Mucosa of stomach (tissue), 1 donor: Measurements from ENCODE around the gene LSM14A.

Source experiments
- H3K27me3 ChIP-seq: one replicate; pipeline ENCODE4 v1.7.0; 2013; ENCODE audit warnings: mild to moderate bottlenecking, low read length; ENCODE audit not compliant: control insufficient read depth, insufficient read depth
- H3K36me3 ChIP-seq: one replicate; pipeline ENCODE4 v1.7.0; 2013; ENCODE audit warnings: low read length; ENCODE audit not compliant: control insufficient read depth, insufficient read depth
- H3K4me1 ChIP-seq: one replicate; pipeline ENCODE4 v1.7.0; 2013; ENCODE audit warnings: mild to moderate bottlenecking, low read length; ENCODE audit not compliant: control insufficient read depth, insufficient read depth
- H3K4me3 ChIP-seq: one replicate; pipeline ENCODE4 v1.7.0; 2013; ENCODE audit warnings: low read length
- H3K9ac ChIP-seq: one replicate; pipeline ENCODE4 v1.7.0; 2013; ENCODE audit warnings: mild to moderate bottlenecking, low read length, moderate library complexity
- H3K9me3 ChIP-seq: one replicate; pipeline ENCODE4 v1.7.0; 2013; ENCODE audit warnings: mild to moderate bottlenecking, low read length, moderate library complexity; ENCODE audit not compliant: control insufficient read depth
- donor health status: Pancreatic carcinoma.

The LSM14A gene

DNA sequence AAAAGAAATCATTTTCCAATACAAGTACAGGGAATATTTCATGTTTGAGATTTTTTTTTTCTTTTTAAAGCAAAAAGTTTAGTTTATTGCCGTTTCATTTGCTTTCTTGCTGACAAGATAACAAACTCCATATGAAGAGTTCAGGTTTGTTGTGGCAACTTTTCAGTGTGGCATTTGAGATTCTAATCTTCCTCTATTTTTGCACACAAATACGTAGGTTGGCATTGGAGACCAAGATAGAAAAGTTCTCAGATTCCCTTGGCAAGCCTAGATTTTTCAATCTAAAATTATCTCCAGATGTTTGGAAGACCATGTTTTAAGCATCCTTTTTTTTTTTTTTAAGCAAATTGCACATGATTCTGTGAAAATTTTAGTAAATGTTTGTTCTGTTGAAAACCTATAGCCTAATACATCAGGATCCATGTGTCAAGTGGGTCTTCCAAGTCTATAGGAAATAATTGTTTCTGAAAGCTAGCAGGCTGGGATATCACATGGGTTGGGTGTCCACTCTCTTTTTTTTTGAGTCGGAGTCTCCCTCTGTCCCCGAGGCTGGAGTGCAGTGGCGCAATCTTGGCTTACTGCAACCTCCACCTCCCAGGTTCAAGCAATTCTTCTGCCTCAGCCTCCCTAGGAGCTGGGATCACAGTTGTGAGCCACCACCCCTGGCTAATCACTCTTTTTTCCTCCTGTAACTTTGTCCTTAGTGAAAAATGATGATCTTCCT lies 84.7 kb downstream of the LSM14A start:
- Histone ChIP-seq H3K9ac (no peak overlapping the region), H3K9me3 (no peaks in the 10 kb centered on the region), H3K4me1 (peaks cover 4% of the 10 kb centered on the region), H3K4me3 (no peak overlapping the region), H3K27me3 (no peaks in the 10 kb centered on the region), H3K36me3 (no peaks in the 10 kb centered on the region)

DNA sequence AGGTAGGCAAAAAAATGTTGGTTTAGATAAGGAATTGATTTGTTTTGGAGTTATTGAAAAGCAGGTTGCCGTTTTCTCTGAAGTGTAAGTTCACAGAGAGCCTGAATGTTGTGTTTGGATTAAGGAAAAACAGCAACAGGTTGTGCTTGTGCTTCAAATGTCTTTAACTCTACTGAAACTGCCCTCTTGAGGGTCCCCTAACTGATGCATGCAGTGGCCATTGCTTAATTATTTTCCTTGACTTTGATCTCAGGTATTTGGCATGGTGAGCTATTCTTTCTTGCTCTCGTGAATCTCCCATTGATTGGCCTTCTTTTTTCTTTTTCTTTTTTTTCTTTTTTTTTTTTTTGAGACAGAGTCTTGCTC lies 85.2 kb downstream of the LSM14A start:
- Histone ChIP-seq H3K9me3 (no peaks in the 10 kb centered on the region), H3K36me3 (no peaks in the 10 kb centered on the region), H3K9ac (peak overlapping the region; percentile 6), H3K4me1 (peaks cover 4% of the 10 kb centered on the region), H3K27me3 (no peaks in the 10 kb centered on the region), H3K4me3 (no peak overlapping the region)

DNA sequence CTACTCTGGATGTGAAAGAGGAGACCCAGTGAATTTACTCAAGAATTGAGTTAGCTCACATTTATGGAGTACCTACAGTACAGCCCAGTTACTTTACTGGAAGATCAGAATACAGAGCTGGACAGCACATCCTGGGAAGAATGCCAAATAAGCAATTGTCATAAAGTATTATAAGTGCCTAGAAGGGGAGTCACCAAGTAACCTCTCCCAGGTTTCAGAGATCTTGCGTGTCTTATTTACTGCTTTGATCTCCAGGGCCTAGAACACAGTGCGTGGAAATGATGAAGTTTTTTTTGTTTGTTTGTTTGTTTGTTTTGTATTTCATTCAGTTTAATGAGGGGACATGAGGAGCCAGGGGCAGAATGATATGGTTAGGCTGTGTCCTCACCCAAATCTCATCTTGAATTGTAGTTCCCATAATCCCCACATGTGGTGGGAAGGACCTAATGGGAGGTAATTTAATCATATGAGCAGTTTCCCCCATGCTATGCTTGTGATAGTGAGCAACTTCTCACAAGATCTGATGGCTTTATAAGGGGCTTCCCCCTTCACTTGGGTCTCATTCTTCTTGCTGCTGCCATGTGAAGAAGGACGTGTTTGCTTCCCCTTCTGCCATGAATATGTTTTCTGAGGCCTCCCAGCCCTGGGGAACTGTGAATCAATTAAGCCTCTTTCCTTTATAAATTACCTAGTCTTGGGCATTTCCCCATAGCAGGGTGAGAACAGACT lies 87.2 kb downstream of the LSM14A start:
- H3K27me3 ChIP-seq: no peaks in the 10 kb centered on the region
- H3K36me3 ChIP-seq: no peaks in the 10 kb centered on the region
- H3K9me3 ChIP-seq: no peaks in the 10 kb centered on the region
- H3K9ac ChIP-seq: no peak overlapping the region
- peaks cover 4% of the 10 kb centered on the region for H3K4me1 ChIP-seq
- no peak overlapping the region for H3K4me3 ChIP-seq

DNA sequence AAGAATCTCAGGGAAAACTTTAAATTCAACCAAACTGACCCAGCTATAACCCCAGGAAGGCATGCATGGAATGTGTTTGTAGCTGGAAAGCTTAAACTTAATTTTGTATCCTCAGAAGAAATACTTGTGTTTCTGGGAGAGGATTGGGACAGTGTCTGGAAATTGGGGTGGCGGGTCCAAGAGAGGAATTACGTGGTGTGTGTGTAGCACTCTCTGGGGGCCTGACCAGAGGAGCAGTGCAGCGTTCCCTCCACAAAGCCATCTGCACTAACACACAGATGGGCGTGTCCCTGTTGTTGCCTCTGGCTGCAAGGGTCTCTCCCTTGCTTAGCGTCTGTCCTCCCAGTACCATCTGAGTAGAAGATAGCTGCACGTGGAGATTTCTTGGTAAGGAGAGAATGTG lies 88.5 kb downstream of the LSM14A start:
- H3K9me3 ChIP-seq: no peaks in the 10 kb centered on the region
- peaks cover 1% of the 10 kb centered on the region for H3K4me1 ChIP-seq
- no peaks in the 10 kb centered on the region for H3K27me3 ChIP-seq
- no peak overlapping the region for H3K4me3 ChIP-seq
- no peak overlapping the region for H3K9ac ChIP-seq
- H3K36me3 ChIP-seq: no peaks in the 10 kb centered on the region

DNA sequence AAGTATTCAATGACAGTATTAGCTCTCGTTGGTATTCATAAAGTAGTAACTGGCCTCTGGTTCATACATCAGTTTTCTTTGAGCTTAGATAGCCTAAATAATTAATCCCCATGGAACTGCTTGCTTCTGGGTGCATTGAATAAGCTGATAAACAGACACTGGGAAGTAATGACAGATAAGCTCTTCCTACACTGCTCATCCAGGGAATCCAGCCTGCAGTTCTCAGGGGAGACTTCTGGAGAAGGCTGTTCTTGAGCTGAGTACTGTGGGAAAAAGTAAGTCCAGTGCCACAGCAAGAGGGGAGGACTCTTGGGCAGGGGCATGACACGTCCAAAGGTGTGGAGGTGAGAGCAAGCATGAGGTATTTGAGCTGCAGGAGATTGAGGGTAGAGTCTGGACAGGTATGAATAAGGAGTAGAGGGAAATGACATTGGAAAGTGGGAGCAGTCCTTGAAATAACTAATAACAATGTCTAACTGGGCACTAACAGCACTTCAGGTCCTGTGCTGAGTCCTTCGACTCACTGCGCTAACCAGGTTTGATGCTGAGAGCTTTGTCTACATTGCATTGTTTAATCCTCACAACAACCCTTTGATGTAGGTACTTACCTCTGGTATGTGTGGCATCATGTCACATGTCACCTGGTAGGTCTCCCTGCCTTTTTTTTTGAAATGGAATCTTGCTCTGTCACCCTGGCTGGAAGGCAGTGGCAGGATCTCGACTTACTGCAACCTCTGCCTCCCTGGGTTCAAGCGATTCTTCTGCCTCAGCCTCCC lies 89.2 kb downstream of the LSM14A start:
- no peak overlapping the region for H3K9ac ChIP-seq

DNA sequence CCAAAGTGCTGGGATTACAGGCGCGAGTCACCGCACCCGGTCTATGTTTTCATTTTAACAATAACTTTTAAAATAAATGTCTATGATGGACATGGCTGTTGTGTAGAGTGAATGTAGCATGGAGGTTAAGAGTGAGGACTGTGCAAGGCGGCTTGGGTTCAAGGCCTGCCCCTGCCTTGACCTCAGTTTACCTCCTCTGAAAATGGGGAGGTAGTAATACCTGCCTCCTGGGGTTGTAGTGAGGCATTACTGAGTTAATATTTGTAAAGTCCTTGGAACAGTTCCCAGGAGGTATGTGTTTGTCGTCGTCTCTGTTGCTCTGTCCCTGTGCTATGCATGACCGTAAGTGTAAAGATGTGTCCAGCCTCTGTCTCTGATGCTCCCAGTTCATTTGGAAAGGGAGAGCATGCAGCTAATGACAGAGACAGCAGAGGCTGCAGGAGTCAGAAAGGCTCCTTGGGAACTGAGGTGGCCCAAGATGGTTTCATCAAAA lies 91.5 kb downstream of the LSM14A start:
- Histone ChIP-seq H3K9ac (no peak overlapping the region), H3K36me3 (no peaks in the 10 kb centered on the region), H3K9me3 (no peaks in the 10 kb centered on the region), H3K27me3 (no peaks in the 10 kb centered on the region), H3K4me1 (no peaks in the 10 kb centered on the region), H3K4me3 (no peak overlapping the region)

More for the DNA sequence above, 89.2 kb downstream of the LSM14A start:
- H3K27me3 ChIP-seq: no peaks in the 10 kb centered on the region
- H3K36me3 ChIP-seq: no peaks in the 10 kb centered on the region
- H3K4me1 ChIP-seq: no peaks in the 10 kb centered on the region
- H3K9me3 ChIP-seq: no peaks in the 10 kb centered on the region
- no peak overlapping the region for H3K4me3 ChIP-seq

DNA sequence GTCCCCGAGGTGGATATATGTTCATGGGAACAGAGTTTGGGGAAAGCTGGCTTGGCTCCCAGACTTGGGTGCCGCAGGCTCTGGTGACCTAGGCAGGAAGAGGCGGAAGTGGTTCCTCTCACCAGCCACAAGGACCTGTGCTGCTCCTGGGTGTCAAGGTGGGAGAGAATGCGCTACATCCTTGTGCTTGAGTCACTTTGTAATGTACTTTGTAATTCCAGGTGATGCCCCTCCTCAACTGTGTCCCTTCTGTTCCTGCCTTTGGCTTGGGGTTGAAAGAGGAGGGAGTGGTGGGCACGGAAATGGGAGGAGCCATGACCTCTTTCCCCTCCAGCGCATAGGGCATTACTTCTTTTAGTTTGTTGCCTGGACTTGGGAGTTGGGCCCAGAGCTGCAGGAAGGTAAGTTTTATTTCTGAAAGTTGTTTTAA lies 92.9 kb downstream of the LSM14A start:
- H3K9ac ChIP-seq: no peak overlapping the region
- no peak overlapping the region for H3K4me3 ChIP-seq
- H3K27me3 ChIP-seq: no peaks in the 10 kb centered on the region
- H3K36me3 ChIP-seq: no peaks in the 10 kb centered on the region
- no peaks in the 10 kb centered on the region for H3K9me3 ChIP-seq
- peaks cover 7% of the 10 kb centered on the region for H3K4me1 ChIP-seq

DNA sequence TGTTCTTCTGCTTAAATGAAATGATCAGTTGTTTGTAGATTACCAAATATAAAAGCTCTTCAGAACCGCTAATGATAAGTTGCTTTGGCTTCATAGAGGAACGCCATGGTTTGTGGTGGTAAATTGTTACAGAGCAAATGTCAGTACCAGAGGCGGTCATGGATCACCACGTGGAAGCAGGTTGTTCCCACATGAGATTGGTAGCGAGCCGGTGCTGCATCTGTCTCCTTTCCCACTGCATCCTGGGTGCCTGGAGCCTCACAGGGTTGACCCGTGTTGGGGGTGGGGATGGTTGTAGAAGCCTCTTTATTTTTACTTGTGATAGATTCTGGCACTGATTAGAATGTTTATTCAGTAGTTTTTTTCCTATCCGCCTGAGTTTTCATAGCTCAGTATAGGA lies 96.8 kb downstream of the LSM14A start:
- H3K9me3 ChIP-seq: no peaks in the 10 kb centered on the region
- no peaks in the 10 kb centered on the region for H3K36me3 ChIP-seq
- no peak overlapping the region for H3K4me3 ChIP-seq
- no peak overlapping the region for H3K9ac ChIP-seq
- H3K27me3 ChIP-seq: no peaks in the 10 kb centered on the region
- H3K4me1 ChIP-seq: peaks cover 14% of the 10 kb centered on the region

DNA sequence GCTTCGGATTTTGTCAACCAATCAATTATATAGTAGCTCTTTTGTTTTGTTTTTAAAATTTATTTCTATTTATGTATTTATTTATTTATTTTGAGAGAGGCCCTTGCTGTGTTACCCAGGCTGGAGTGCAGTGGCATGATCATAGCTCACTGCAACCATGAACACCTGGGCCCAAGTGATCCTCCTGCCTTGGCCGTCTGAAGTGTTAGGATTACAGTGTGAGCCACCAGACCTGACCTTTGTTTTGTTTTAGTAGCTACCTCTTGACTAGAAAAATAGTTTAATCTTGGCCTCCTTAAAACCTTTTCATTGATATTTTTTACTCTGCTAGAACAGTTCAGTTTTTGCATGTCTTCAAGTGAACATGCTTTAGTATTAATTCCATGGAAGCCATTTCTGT lies 97.2 kb downstream of the LSM14A start:
- Histone ChIP-seq H3K4me3 (no peak overlapping the region), H3K4me1 (peaks cover 14% of the 10 kb centered on the region), H3K9ac (no peak overlapping the region), H3K9me3 (no peaks in the 10 kb centered on the region), H3K36me3 (no peaks in the 10 kb centered on the region), H3K27me3 (no peaks in the 10 kb centered on the region)

DNA sequence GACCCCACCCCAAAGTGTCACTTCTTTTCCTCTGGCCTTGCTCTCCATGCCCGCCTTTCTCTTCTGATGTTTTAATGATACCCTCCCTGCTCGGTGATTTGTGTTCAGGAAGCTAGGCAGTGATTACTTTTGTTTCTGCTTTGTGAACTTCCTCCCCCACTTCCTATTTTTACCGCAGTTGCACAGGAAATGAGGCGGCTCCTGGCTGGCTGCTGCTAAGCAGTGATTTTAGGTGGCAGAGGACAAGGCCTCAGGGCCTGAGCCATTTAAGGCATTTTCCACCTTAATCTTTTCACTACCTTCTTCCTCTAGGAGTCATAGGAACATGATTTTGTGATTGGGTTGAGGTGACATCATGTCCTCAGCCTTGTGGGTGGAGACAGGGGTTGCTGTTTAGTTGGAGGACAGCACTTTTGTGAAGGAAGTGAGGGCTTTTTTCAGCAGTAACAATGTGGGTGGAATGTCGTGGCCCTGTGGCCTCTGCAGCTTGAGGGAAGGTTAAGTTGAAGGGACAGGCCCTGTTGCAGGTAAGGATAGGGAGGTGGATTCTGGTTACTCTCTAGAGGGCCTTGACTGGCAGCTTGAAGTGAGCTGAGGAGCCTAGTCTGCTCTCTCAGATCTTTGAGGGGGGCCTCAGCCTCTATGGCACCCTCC lies 97.8 kb downstream of the LSM14A start:
- Histone ChIP-seq H3K9ac (no peak overlapping the region), H3K4me3 (no peak overlapping the region)

DNA sequence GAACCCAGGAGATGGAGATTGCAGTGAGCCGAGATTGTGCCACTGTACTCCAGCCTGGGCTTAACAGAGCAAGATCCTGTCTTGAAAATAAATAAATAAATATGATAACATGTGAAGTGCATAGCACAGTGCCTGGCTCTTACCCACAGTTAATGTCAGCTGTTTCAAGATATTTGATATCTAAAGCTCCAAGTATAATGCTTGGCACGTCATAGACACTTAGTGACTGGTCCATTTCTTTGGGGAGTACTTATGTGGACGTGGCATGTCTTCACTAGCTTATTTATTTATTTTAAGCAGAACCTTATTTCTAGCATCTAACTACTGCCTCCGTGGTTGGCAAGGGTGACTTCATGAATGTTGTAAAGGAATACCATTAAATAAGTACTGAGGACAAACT lies 100.8 kb downstream of the LSM14A start:
- Histone ChIP-seq H3K4me3 (no peak overlapping the region), H3K36me3 (no peaks in the 10 kb centered on the region), H3K9me3 (no peaks in the 10 kb centered on the region), H3K4me1 (peaks cover 14% of the 10 kb centered on the region), H3K27me3 (no peaks in the 10 kb centered on the region), H3K9ac (no peak overlapping the region)

More for the DNA sequence above, 97.8 kb downstream of the LSM14A start:
- Histone ChIP-seq H3K36me3 (no peaks in the 10 kb centered on the region), H3K27me3 (no peaks in the 10 kb centered on the region), H3K9me3 (no peaks in the 10 kb centered on the region), H3K4me1 (peaks cover 14% of the 10 kb centered on the region)
